GM21717 (cell line): ENCODE results near the gene ACTR3.
"Not testable (repeated sequence)": the region's sequence is repeated elsewhere in the genome, so short reads cannot be mapped to it uniquely, and the experiment has no call there.

ENCODE experiments used
- ATAC-seq: cut with Tn5 transposase; IDR thresholded peaks from one replicate; pipeline ENCODE4 v1.9.1; 2021; ENCODE audit warnings: mild to moderate bottlenecking, moderate library complexity; ENCODE audit not compliant: unreplicated experiment

ACTR3 gene

GRCh38 chr2:113889471-113890252 lies at the start of gene ACTR3:
Gene ACTR3, plus strand, starts transcription at chr2:113890089. Its CDS starts 191 bp downstream, at chr2:113890280.
- peak; percentile 52 for ATAC-seq

- ATAC-seq = no peak
Measured at GRCh38 chr2:113840518-113840917, 49.4 kb upstream of the ACTR3 start.

GRCh38 chr2:113842919-113843736 lies 46.8 kb upstream of the ACTR3 start:
- no peak for ATAC-seq

GRCh38 chr2:113843737-113844050 lies 46.2 kb upstream of the ACTR3 start:
- ATAC-seq = not testable (repeated sequence)

- ATAC-seq = no peak
Measured at GRCh38 chr2:113845261-113845660, 44.6 kb upstream of the ACTR3 start.

GRCh38 chr2:113845796-113846195 lies 44.1 kb upstream of the ACTR3 start:
- not testable (repeated sequence) for ATAC-seq

- ATAC-seq = no peak
Measured at GRCh38 chr2:113846429-113846828, 43.5 kb upstream of the ACTR3 start.

GRCh38 chr2:113847144-113847543 lies 42.7 kb upstream of the ACTR3 start:
- ATAC-seq = no peak

GRCh38 chr2:113848758-113849415 lies 41.0 kb upstream of the ACTR3 start:
- ATAC-seq = peak; percentile 74

- ATAC-seq = no peak
Measured at GRCh38 chr2:113850687-113851086, 39.2 kb upstream of the ACTR3 start.

- no peak for ATAC-seq
Measured at GRCh38 chr2:113851640-113852039, 38.2 kb upstream of the ACTR3 start.

GRCh38 chr2:113854208-113854607 lies 35.7 kb upstream of the ACTR3 start:
- no peak for ATAC-seq

- ATAC-seq = no peak
Measured at GRCh38 chr2:113854970-113855740, 34.7 kb upstream of the ACTR3 start.

GRCh38 chr2:113857464-113857863 lies 32.4 kb upstream of the ACTR3 start:
- no peak for ATAC-seq

GRCh38 chr2:113858764-113859163 lies 31.1 kb upstream of the ACTR3 start:
- no peak for ATAC-seq

- ATAC-seq = no peak
Measured at GRCh38 chr2:113861740-113862139, 28.1 kb upstream of the ACTR3 start.

GRCh38 chr2:113863144-113863543 lies 26.7 kb upstream of the ACTR3 start:
- no peak for ATAC-seq

GRCh38 chr2:113867571-113867970 lies 22.3 kb upstream of the ACTR3 start:
- ATAC-seq = no peak

- ATAC-seq = no peak
Measured at GRCh38 chr2:113869253-113869652, 20.6 kb upstream of the ACTR3 start.

- no peak for ATAC-seq
Measured at GRCh38 chr2:113872201-113872600, 17.7 kb upstream of the ACTR3 start.

GRCh38 chr2:113873867-113874266 lies 16.0 kb upstream of the ACTR3 start:
- no peak for ATAC-seq
